Calu3 (cell line): ENCODE measurements around the gene FGR. TPM values are rescaled to one million over a fixed set of nuclear protein-coding genes. Genes with fewer than 3 reads are reported as not detected.

Experiments used
- BruUV-seq: library from RNA; stranded (reverse); fragments of 400-500 nt; replicated peaks from 2 replicates; lab custom pipeline; 2021; lab: Mats Ljungman, UMichigan
- CTCF ChIA-PET: fragments of 300-600 bp; sonication (Branson Sonifier 250); formaldehyde crosslinking; loops from one replicate; lab custom pipeline; 2022; ENCODE audit warnings: antibody characterized with exemption; lab: Charles Lee
- DNase-seq: peaks from one replicate; pipeline ENCODE4 v3.0.0; 2022
- H3K27ac Mint-ChIP-seq: one replicate; pipeline ENCODE4 v1.8.0; 2022; ENCODE audit warnings: mixed read lengths; ENCODE audit not compliant: unreplicated experiment
- H3K27me3 Mint-ChIP-seq: one replicate; pipeline ENCODE4 v1.8.0; 2022; ENCODE audit warnings: mixed read lengths; ENCODE audit not compliant: unreplicated experiment
- H3K36me3 Mint-ChIP-seq: one replicate; pipeline ENCODE4 v1.8.0; 2022; ENCODE audit warnings: mild to moderate bottlenecking, moderate library complexity, mixed read lengths; ENCODE audit not compliant: insufficient read depth, unreplicated experiment
- H3K4me1 Mint-ChIP-seq: one replicate; pipeline ENCODE4 v1.8.0; 2022; ENCODE audit warnings: mild to moderate bottlenecking, low read depth, mixed read lengths; ENCODE audit not compliant: unreplicated experiment
- H3K4me3 Mint-ChIP-seq: one replicate; pipeline ENCODE4 v1.8.0; 2022; ENCODE audit warnings: mild to moderate bottlenecking, low read depth, moderate library complexity, mixed read lengths; ENCODE audit not compliant: unreplicated experiment
- H3K9me3 Mint-ChIP-seq: one replicate; pipeline ENCODE4 v1.8.0; 2022; ENCODE audit warnings: low read depth, mixed read lengths; ENCODE audit not compliant: unreplicated experiment
- intact Hi-C: fragments of 100-400 bp; cut with micrococcal nuclease; formaldehyde crosslinking; loops from one replicate; pipeline ENCODE4 v1.10.0; 2022; ENCODE audit not compliant: unreplicated experiment
- total RNA-seq: library from RNA; stranded (reverse); gene quantifications from 2 replicates; pipeline ENCODE4 v1.2.3, GENCODE V29; 2022
- TF ChIP-seq, protein P1 (sequence below): fragments of 200-600 bp; IDR thresholded peaks from one replicate; pipeline ENCODE4 v1.8.0; 2022; ENCODE audit warnings: antibody characterized with exemption; ENCODE audit not compliant: unreplicated experiment

The FGR gene
- total RNA-seq, 1 experiment from 2014 or later = not detected

DNA sequence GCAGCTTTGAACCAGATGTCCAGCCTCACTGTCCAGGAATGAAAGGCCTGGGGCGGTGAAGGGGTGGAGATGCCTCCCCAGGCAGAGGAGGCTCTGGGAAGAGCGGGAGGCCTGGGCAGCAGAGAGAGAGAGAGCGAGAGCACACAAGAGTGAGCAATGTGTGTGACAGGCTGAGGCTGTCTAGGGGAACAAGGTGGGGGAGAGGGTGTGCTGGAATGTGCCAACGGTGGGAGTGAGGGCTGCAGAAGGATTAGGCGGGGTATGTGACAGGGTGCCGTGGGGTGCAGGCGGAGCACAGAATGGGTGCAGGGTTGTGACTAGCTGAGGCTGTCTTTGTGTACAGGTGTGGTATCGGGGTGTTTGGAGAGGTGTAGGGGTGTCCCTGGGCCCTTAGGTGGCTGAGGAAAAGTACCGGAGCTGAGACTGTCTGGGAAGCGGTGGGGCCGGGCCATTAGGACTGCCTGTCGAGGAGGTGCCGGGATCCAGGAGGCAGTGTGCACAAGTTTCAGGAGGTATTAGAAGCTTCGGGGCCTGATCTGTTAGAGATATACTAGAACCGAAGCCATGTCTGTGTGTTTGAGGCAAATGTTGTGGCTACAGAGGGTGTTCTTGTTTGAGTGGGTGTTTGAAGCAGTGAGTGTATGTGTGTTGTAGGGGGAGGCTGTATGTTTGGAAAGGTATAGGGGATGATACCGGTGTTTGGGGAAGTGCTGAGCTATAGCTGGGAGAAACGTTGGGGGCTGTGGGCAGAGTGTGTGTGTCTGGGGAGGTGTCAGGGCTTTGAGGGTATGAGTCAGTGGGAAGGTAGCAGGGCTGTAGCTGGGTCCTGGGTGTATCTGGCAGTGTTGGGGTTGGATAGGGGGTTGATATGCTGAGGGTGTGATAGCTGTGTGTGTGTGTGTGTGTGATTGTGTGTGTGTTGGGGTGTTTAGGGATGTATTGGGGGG lies 40.1 kb downstream of the FGR start:
- Mint-ChIP-seq H3K4me3 (no peak overlapping the region), H3K4me1 (peaks cover 5% of the 10 kb centered on the region), H3K36me3 (no peaks in the 10 kb centered on the region), H3K27ac (no peak overlapping the region), H3K9me3 (no peaks in the 10 kb centered on the region), H3K27me3 (no peaks in the 10 kb centered on the region)
- DNase-seq = no peak
- TF ChIP-seq, protein P1, sequence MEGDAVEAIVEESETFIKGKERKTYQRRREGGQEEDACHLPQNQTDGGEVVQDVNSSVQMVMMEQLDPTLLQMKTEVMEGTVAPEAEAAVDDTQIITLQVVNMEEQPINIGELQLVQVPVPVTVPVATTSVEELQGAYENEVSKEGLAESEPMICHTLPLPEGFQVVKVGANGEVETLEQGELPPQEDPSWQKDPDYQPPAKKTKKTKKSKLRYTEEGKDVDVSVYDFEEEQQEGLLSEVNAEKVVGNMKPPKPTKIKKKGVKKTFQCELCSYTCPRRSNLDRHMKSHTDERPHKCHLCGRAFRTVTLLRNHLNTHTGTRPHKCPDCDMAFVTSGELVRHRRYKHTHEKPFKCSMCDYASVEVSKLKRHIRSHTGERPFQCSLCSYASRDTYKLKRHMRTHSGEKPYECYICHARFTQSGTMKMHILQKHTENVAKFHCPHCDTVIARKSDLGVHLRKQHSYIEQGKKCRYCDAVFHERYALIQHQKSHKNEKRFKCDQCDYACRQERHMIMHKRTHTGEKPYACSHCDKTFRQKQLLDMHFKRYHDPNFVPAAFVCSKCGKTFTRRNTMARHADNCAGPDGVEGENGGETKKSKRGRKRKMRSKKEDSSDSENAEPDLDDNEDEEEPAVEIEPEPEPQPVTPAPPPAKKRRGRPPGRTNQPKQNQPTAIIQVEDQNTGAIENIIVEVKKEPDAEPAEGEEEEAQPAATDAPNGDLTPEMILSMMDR = no peak
- intact Hi-C loops = no loop called here
- CTCF ChIA-PET = interaction anchor here (1.7 kb wide), 1 partner anchor 26 kb away, joined by 4 read pairs; no protein-coding TSS in a partner anchor
- BruUV-seq = no TSS peak

DNA sequence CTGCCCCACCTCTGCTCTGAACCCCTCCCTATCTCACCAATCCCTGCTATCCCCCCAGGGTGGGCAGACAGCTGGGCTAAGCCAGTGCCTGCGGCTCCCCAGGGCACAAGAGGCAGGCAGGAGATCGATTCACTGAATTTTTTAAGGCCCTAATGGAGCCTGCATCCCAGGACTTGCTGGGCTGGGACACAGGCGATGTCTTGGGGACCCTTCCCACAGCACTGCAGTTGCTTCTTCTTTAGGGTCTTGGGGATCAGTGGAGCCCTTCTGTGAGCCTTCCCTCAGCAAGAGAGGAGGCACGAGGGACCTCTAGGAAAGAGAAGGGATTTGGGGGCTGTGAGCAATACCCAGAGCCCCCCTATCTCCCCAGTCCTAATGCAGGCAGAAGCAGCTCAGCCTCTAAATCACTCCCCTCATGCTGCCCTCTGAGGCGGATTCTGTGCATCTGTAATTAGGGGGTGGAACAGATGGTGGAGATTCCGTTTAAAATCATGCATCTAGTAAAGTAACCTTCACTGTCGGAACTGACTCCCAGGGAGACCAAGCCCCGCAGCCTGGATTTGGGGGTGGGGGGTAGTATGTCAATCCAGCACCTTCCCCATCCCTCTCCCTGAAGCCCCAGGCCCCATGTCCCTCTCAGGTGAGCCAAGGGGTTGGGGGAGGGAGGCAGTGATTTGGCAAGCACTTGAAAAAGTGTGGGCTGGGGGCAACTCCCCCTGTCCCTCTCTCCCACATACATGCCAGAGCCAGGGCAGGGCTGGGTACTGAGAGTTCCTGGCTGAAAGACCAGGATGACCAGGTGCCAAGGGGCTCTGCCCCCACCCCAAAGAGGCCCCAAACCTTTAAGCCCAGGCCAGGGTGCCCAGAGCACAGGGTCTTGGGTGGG lies 41.1 kb downstream of the FGR start:
- CTCF ChIA-PET = interaction anchor here (1.7 kb wide), 1 partner anchor 25 kb away, joined by 4 read pairs; no protein-coding TSS in a partner anchor
- no peak overlapping the region for H3K27ac Mint-ChIP-seq
- no TSS peak for BruUV-seq

DNA sequence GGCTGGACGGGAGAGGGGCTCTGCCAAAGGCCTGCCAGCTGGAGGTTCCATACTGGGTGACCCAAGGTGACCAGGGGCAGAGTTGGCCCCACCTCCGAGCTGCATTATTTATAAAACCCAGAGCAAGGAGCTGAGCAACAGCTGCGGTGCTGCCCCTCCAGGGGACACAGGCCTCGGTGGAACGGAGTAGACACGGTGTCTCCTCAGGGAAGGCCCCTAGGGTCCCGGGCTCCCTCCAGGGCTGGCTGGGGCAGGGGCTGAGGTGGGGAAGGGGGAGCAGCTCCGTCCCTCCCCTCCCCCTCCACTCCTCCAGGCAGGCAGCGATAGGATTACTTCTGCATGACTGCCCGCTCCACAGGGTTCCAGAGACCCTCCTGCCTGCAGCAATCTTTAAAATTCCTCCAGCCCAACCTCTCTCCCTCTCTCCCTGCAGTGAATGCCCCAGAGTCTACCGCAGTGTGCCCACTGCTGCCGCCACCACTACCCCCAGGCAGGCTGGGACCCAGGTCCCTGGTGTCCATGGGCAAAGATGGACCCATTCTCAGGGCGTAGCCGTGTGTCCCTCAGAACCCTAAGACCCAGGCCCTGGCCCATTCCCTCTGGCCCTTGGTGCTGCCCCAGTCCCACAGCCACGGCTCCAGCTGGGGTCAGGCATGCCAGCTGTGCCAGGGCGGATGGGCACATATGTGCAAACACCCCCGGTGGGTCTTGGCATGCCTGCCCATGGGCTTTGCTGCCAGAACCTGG lies 41.9 kb downstream of the FGR start:
- no TSS peak for BruUV-seq
- H3K4me3 Mint-ChIP-seq = no peak overlapping the region
- CTCF ChIA-PET = interaction anchor here (0.6 to 1.7 kb wide), 2 partner anchors 25 to 556 kb away, joined by 3 to 4 read pairs; no protein-coding TSS in a partner anchor
- no peaks in the 10 kb centered on the region for H3K27me3 Mint-ChIP-seq
- H3K36me3 Mint-ChIP-seq = no peaks in the 10 kb centered on the region
- no peaks in the 10 kb centered on the region for H3K4me1 Mint-ChIP-seq
- H3K27ac Mint-ChIP-seq = no peak overlapping the region
- H3K9me3 Mint-ChIP-seq = no peaks in the 10 kb centered on the region
- intact Hi-C loops = no loop called here
- DNase-seq = no peak
- TF ChIP-seq, protein P1 = no peak

More for the DNA sequence above, 41.1 kb downstream of the FGR start:
- H3K4me1 Mint-ChIP-seq = no peaks in the 10 kb centered on the region
- intact Hi-C loops = no loop called here
- TF ChIP-seq, protein P1 = no peak
- H3K27me3 Mint-ChIP-seq = no peaks in the 10 kb centered on the region
- no peak overlapping the region for H3K4me3 Mint-ChIP-seq
- no peaks in the 10 kb centered on the region for H3K9me3 Mint-ChIP-seq
- no peak for DNase-seq
- H3K36me3 Mint-ChIP-seq = no peaks in the 10 kb centered on the region
